GM18873 (cell line): ENCODE data around the gene FHIP1B.
"Not testable (repeated sequence)": the region's sequence is repeated elsewhere in the genome, so short reads cannot be mapped to it uniquely, and the experiment has no call there.

Source experiments
- ATAC-seq: cut with Tn5 transposase; IDR thresholded peaks from one replicate; pipeline ENCODE4 v1.9.1; 2021; ENCODE audit warnings: mild to moderate bottlenecking, moderate library complexity, moderate number of reproducible peaks; ENCODE audit not compliant: unreplicated experiment, low FRiP score

FHIP1B gene

GRCh38 chr11:6234387-6235107 is at the start of gene FHIP1B:
FHIP1B (minus strand) TSS chr11:6234636; CDS start chr11:6224516, 10,120 bp downstream.
- peak; percentile 95 for ATAC-seq

- no peak for ATAC-seq
Observed at GRCh38 chr11:6283453-6284023, 49.1 kb upstream of the FHIP1B start.

DNA sequence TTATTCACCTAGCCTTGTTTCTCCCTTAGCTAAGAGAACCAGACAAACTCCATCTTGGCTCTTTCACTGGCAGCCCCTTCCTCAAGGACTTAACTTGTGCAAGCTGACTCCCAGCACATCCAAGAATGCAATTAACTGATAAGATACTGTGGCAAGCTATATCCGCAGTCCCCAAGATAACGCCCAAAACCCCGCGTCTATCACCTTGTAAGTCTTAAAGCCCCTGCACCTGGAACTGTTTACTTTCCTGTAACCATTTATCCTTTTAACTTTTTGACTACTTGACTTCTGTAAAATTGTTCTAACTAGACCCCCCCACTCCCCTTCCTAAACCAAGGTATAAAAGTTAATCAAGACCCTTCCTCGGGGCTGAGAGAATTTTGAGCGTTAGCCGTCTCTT is 46.4 kb upstream of the FHIP1B start:
- not testable (repeated sequence) for ATAC-seq

- no peak for ATAC-seq
Observed at GRCh38 chr11:6273188-6273587, 38.8 kb upstream of the FHIP1B start.

GRCh38 chr11:6271598-6271997 is 37.2 kb upstream of the FHIP1B start:
- ATAC-seq: no peak

DNA sequence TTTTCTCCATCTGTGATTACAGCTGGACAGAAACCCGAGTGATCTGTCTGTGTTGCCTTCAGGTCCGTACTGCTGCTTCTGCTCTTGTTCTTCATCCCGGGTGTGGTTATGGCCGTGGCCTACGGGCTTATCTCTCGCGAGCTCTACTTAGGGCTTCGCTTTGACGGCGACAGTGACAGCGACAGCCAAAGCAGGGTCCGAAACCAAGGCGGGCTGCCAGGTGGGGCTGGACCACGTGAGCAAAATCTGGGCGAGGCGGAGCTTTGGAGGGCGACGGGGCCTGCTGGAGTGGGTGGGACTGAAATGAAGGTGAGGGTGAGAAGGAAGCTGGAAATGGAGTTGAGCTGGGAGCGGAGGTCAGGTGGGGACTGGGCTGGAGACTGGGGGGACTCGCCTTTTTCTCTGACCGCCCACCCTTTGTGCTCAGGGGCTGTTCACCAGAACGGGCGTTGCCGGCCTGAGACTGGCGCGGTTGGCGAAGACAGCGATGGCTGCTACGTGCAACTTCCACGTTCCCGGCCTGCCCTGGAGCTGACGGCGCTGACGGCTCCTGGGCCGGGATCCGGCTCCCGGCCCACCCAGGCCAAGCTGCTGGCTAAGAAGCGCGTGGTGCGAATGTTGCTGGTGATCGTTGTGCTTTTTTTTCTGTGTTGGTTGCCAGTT is 36.3 kb upstream of the FHIP1B start:
- no peak for ATAC-seq

DNA sequence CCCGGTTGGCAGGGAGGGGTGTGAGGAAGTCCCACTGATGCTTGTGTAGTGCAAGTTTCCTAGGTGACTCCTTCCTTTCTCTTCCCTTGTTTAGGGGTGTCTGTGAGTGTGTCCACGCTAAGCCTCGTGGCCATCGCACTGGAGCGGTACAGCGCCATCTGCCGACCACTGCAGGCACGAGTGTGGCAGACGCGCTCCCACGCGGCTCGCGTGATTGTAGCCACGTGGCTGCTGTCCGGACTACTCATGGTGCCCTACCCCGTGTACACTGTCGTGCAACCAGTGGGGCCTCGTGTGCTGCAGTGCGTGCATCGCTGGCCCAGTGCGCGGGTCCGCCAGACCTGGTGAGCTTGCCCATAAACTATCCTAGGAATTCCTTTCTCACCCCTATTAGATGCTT is 35.6 kb upstream of the FHIP1B start:
- no peak for ATAC-seq

DNA sequence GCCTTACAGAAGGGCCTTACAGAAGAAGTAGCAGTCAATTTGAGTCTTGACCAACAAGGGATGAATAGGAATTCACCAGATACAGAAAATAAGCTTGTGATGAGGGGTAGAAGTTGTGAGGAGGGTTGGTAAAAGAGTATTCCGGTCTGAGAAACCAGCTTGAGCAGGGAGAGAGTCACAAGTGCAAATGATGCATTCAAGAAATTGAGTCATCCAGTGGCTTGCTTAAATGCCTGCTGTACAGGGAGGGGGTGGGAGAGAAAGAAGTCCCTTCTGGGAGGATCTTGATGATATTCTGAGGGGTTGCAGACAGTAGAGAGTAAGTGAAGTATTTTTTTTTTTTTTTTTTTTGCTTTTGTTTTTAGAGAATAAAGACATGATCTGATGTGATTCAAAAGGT is 34.4 kb upstream of the FHIP1B start:
- no peak for ATAC-seq

DNA sequence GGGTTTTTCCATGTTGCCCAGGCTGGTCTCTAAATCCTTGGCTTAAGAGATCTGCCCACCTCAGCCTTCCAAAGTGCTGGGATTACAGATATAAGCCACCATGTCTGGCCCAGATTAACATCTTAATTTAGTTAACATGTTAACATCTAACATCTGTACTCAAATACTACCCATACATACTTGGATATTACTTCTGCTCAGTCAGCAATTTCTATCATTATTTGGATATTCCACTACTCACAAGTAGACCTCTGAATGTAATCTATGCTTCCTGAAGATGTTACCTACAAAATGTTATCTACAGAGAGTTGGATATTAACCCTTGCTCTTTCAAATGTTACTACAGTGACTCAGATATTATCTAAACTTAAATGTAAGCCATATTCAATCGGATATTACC is 29.2 kb upstream of the FHIP1B start:
- no peak for ATAC-seq

GRCh38 chr11:6260207-6260726 is 25.8 kb upstream of the FHIP1B start:
- ATAC-seq: no peak

GRCh38 chr11:6258571-6259081 is 24.2 kb upstream of the FHIP1B start:
- no peak for ATAC-seq

- ATAC-seq: no peak
Observed at GRCh38 chr11:6258141-6258540, 23.7 kb upstream of the FHIP1B start.

DNA sequence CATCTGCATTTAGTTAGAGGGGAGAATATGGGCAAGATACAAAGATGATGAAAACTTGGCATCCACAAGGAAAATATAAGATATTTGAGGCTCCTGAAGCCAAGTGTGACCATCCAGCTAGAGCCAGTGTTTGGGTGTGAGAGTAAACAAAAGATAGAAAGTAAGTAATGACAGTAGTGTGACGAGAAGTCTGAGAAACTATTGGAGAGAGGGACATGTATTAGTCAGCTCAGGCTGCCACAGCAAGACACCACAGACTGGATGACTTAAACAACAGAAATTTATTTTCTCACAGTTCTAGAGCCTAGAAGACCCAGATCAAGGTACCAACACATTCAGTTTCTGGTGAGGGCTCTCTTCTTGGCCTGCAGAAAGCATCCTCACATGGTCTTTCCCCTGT is 18.8 kb upstream of the FHIP1B start:
- ATAC-seq: peak; percentile 53

DNA sequence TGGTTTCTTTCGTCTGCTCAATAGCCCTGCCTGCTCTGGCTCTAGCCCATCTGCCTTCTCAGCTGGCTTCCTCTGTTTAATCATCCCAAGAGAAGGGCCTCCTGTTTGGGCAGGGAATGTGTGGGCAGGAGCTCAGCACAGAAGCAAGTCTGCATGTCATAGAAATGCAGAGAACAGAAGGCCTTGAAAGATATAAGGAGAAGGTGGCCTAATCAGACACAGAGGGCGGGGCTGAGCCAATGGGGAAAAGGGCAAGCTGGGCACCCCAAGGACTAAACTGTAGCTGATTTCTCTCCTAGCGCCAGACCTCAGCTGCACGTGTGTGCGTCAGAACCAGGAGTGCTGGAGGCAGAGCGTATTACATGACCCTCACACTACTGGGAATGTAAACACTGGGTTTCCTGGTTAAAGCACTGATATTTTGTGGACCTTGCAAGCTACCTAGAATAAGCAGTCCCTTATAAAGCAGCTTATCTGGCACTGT is 17.6 kb upstream of the FHIP1B start:
- ATAC-seq: no peak

DNA sequence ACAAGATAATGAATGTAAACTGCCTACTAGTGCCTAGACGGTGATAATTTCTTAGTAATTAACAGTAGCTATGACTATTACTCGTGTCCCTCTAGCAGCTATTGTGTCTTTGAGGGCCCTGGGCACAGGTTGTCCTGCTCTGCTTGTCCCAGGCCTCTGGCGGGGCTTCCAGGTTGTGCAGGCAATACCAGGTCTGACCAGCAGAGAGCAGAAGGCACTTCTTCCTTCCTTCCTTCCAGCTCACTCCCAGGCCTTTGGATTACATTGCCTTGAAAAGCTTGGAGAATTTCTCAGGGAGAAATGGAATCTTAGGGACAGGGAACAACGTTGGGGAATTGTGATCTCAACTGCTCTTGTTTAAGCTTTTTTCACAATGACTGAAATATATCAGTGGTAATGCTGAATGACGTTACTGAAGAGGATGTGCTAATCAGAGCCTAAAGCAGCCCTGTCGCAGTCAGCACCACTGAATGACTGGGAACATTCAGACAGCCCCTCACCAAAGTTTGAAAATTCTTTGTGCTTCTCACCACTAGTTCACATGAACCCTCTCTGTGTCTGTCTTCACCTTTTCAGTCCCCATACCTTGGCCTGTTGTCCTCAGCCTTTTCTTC is 16.8 kb upstream of the FHIP1B start:
- ATAC-seq: no peak

DNA sequence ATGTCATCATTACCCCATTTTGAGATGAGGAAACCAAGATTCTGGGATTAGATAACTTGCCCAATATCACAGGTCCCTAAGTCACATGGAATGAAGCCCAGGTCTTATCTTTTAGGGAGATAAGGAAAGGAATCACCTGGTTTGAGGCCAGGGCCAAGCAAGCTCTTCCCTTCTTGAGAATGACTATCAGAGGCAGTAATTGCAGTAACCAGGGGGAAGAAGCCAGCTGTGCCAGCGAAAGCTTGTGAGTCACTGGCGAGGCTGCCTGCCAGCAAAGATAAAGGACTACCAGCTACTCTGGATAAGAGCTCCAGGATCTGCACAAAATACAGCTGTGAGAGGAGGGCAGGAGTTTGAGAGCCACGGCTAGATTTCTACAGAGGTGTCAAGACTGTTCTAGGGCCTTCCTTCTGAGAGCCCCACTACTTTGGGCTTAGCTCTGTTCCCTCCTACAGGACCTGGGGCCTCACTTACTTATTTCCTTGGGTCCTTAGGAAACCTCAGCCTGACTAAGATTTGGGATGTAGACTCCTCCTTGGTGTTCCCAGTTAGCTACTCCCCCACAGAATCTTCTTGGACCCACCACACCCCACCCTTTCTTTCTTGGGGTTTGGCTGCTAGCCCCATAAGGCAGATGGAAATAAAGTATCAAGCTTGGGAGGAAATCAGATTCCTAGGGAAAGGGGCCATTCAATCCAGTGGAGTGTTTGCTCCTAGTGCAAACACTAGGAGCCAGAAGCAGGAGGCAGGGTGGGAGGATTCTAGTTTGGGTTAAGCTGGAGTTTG is 15.5 kb upstream of the FHIP1B start:
- no peak for ATAC-seq

DNA sequence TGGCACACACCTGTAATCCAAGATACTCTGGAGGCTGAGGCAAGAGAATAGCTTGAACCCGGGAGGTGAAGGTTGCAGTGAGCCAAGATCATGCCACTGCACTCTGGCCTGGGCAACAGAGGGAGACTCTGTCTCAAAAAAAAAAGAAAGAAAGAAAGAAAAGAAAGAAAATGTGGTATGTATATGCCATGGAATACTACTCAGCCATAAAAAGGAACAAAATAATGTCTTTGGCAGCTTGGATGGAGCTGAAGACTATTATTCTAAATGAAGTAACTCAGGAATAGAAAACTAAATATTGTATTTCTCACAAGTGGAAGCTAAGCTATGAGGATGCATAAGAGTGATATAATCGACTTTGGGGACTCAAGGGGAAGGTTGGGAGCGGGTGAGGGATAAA is 14.5 kb upstream of the FHIP1B start:
- not testable (repeated sequence) for ATAC-seq

DNA sequence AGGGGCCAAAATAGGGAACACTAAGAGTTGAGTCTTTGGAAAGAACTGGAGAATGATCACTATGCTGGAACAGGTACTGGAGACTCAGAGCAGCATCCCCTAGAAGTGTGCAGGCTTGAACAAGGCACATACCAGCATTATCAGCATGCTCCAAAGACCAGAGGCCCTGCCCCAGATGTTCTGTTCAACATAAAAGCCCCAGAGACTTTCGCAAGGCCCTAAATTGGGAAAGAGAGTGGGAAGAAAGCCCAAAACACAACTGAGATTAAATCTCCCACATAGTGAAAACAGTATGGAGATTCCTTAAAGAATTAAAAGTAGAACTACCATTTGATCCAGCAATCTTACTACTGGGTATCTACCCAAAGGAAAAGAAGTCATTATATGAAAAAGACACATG is 13.8 kb upstream of the FHIP1B start:
- no peak for ATAC-seq

DNA sequence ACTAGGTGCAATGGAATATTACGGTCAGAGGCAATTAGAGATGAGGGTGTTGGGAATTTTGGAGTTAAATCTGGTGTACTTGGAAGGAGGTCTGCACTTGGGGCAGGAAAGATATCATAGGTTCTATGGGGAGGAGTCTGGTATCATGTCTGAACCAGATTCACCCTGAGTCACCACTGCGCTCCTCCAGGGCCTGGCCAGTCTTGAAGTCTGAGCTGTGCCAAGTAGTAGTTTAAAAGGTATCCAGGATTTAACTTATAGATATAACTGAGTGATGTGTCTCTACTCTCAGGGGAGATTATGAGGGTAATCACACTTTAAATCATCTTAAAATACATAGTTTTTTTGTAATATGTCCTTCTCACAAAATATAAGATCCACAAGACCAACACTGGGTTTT is 11.1 kb upstream of the FHIP1B start:
- ATAC-seq: no peak

DNA sequence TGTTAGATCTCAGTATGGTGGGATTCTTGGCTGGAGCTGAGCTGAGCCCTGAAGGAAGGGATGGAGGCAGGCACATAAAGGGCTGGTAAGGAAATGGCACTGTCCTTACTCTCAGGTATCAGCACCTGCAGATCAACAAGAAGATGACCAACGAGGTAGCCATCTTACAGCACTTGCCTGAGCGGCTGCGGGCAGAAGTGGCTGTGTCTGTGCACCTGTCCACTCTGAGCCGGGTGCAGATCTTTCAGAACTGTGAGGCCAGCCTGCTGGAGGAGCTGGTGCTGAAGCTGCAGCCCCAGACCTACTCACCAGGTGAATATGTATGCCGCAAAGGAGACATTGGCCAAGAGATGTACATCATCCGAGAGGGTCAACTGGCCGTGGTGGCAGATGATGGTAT is 6.9 kb upstream of the FHIP1B start:
- ATAC-seq: no peak
